B cell (primary cell): ENCODE measurements around the gene MIS18A. TPM values are rescaled to one million over a fixed set of nuclear protein-coding genes. Genes with fewer than 3 reads are reported as not detected.

ENCODE experiments used
- ATAC-seq: fragments of 200-7000 bp; cut with Tn5 transposase; one replicate; pipeline ENCODE4 v1.10.0; 2021; ENCODE audit warnings: low read depth, mild to moderate bottlenecking, moderate number of reproducible peaks, moderate library complexity
- CTCF ChIA-PET: fragments of 350-600 bp; sonication (Branson Sonifier 250); formaldehyde crosslinking; loops from one replicate; lab custom pipeline; 2021; ENCODE audit warnings: antibody characterized with exemption, inconsistent platforms; lab: Charles Lee
- POLR2A ChIA-PET: fragments of 350-600 bp; sonication (Branson Sonifier 250); formaldehyde crosslinking; loops from one replicate; lab custom pipeline; 2021; ENCODE audit warnings: antibody characterized with exemption; lab: Charles Lee
- DNase-seq: peaks from one replicate; pipeline ENCODE4 v3.0.0; 2013
- H2AFZ ChIP-seq: 2 replicates; pipeline ENCODE4 v1.6.1; 2012; ENCODE audit warnings: mild to moderate bottlenecking, low read depth, low read length; ENCODE audit not compliant: insufficient read depth, poor library complexity, severe bottlenecking
- H3K27ac ChIP-seq, 2 donors: 1 replicate in 1 of 2; 2 replicates in 1 of 2; pipeline ENCODE4 v1.5.1; 2012 to 2013; ENCODE audit warnings: low read length in 2 of 2, mild to moderate bottlenecking in 2 of 2, moderate library complexity in 1 of 2
- H3K27me3 ChIP-seq, 4 experiments: fragments of 200-600 bp in 1 of 4; sonication (generic) in 1 of 4; replicated peaks in 1 of 4; 1 replicate in 2 of 4; 2 replicates in 2 of 4; pipeline versions ENCODE4 v1.6.1 to v1.7.0; 2013 to 2016; ENCODE audit warnings: low read length in 3 of 4, mild to moderate bottlenecking in 2 of 4, mixed read lengths in 1 of 4, moderate library complexity in 1 of 4; ENCODE audit not compliant: insufficient read depth in 4 of 4, control insufficient read depth in 3 of 4; ENCODE audit errors: control extremely low read depth in 1 of 4
- H3K36me3 ChIP-seq, 2 experiments: replicated peaks in 1 of 2; 1 replicate in 1 of 2; 2 replicates in 1 of 2; pipeline versions ENCODE4 v1.6.1 to v1.7.1; 2013; ENCODE audit warnings: low read length in 1 of 2; ENCODE audit not compliant: insufficient read depth in 2 of 2, control insufficient read depth in 1 of 2; ENCODE audit errors: control extremely low read depth in 1 of 2, extremely low read depth in 1 of 2
- H3K4me1 ChIP-seq, 2 donors: fragments of 200-600 bp in 1 of 2; sonication (generic) in 1 of 2; 1 replicate in 1 of 2; 2 replicates in 1 of 2; pipeline versions ENCODE4 v1.5.1 to v1.6.1; 2013 to 2017; ENCODE audit warnings: low read length in 2 of 2; ENCODE audit not compliant: control insufficient read depth in 2 of 2, insufficient read depth in 2 of 2
- H3K4me2 ChIP-seq: replicated peaks from 2 replicates; pipeline ENCODE3; 2012; ENCODE audit warnings: mild to moderate bottlenecking, low read depth, low read length; ENCODE audit not compliant: poor library complexity, severe bottlenecking
- H3K4me3 ChIP-seq, 5 experiments: fragments of 200-600 bp in 1 of 5; sonication (generic) in 1 of 5; 1 replicate in 3 of 5; 2 replicates in 2 of 5; pipeline versions ENCODE4 v1.5.1 to v1.7.0; 2011 to 2016; ENCODE audit warnings: low read length in 4 of 5, mild to moderate bottlenecking in 4 of 5, low read depth in 2 of 5, control low read depth in 1 of 5, moderate library complexity in 1 of 5; ENCODE audit not compliant: insufficient read depth in 1 of 5; ENCODE audit errors: control extremely low read depth in 1 of 5, extremely low read depth in 1 of 5
- H3K79me2 ChIP-seq: fragments of 200-600 bp; sonication (generic); one replicate; pipeline ENCODE4 v1.6.0; 2016; ENCODE audit warnings: low read length; ENCODE audit not compliant: control insufficient read depth, insufficient read depth
- H3K9ac ChIP-seq: fragments of 200-600 bp; sonication (generic); 2 replicates; pipeline ENCODE4 v1.6.1; 2017; ENCODE audit warnings: mild to moderate bottlenecking, low read length, moderate library complexity
- H3K9me3 ChIP-seq, 3 donors: one replicate each; pipeline versions ENCODE4 v1.6.1 to v1.7.1; 2013; ENCODE audit warnings: low read length in 2 of 3; ENCODE audit not compliant: control insufficient read depth in 2 of 3, insufficient read depth in 1 of 3; ENCODE audit errors: control extremely low read depth in 1 of 3
- H4K20me1 ChIP-seq: 2 replicates; pipeline ENCODE4 v1.6.0; 2012; ENCODE audit warnings: mild to moderate bottlenecking, low read length; ENCODE audit not compliant: insufficient read depth, control insufficient read depth, poor library complexity, severe bottlenecking
- H3K27ac Mint-ChIP-seq: one replicate; pipeline ENCODE4 v1.8.0; 2021; ENCODE audit warnings: mixed read lengths
- H3K27me3 Mint-ChIP-seq: one replicate; pipeline ENCODE4 v1.8.0; 2021; ENCODE audit warnings: mixed read lengths
- H3K4me1 Mint-ChIP-seq: one replicate; pipeline ENCODE4 v1.8.0; 2021; ENCODE audit warnings: mixed read lengths
- H3K4me3 Mint-ChIP-seq: one replicate; pipeline ENCODE4 v1.8.0; 2021; ENCODE audit warnings: mixed read lengths
- H3K9me3 Mint-ChIP-seq: one replicate; pipeline ENCODE4 v1.8.0; 2022; ENCODE audit warnings: mixed read lengths; ENCODE audit not compliant: insufficient read depth
- EZH2 ChIP-seq: IDR thresholded peaks from 2 replicates; pipeline ENCODE4 v1.6.1; 2012; ENCODE audit warnings: borderline replicate concordance, low read depth, mild to moderate bottlenecking, moderate library complexity, low read length; ENCODE audit not compliant: insufficient read depth, poor library complexity, severe bottlenecking
- WGBS: methylation state at CpG from one replicate; pipeline ENCODE4 v1.1.5; 2013; ENCODE audit warnings: missing lambda C conversion rate; ENCODE audit not compliant: insufficient coverage; 5-methylcytosine and 5-hydroxymethylcytosine counted together
- intact Hi-C: fragments of 100-400 bp; cut with micrococcal nuclease; formaldehyde crosslinking; loops from one replicate; pipeline ENCODE4 v1.10.0; 2022
- polyA plus RNA-seq: library from polyadenylated mRNA; depleted of rRNA; stranded (reverse); fragments of >200 nt; gene quantifications from 2 replicates; pipeline ENCODE4 v1.2.3, GENCODE V29; 2012
- total RNA-seq, 2 donors: library from RNA; stranded (reverse); fragments of 120-200 nt in 1 of 2; gene quantifications; 1 replicate in 1 of 2; 2 replicates in 1 of 2; pipeline versions ENCODE4 v1.2.3 to v1.2.4, GENCODE V29; 2013 to 2022
- TF ChIP-seq, protein P1 (sequence below): fragments of 200-600 bp; IDR thresholded peaks from one replicate; pipeline ENCODE4 v1.8.0; 2022; ENCODE audit warnings: antibody characterized with exemption, mild to moderate bottlenecking

MIS18A gene
- total and polyA plus RNA-seq, 2 donors (not counting 1 experiment from before 2014, with no cell fraction given): 4.0 to 10.4 TPM

DNA sequence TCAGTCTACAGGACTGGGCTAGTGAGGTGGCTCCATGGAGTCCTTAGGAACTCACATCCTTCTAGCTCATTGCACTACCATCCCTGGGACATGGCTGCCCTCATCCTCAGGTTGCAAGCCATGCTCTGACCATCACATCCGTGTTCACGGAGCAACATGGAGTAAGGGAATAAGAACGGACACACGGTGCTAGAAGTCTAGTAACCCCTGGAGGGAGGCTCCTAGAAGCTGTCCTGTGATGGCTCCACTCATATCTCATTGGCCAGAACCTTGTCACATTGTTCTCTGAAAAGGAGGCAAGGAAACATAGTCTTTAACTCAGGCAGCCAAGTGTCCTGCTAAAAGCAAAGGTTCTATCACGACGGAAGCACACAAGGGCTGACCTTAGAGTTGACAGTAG, 23.7 kb upstream of the MIS18A start:
- CTCF ChIA-PET: no interaction called here
- H3K4me3 ChIP-seq: no peak overlapping the region
- no peak overlapping the region for H3K4me2 ChIP-seq
- no peak overlapping the region for H3K4me3 Mint-ChIP-seq
- no peak overlapping the region for H3K27ac Mint-ChIP-seq
- H3K4me1 ChIP-seq: no peaks in the 10 kb centered on the region
- TF ChIP-seq EZH2: no peak
- TF ChIP-seq, protein P1, sequence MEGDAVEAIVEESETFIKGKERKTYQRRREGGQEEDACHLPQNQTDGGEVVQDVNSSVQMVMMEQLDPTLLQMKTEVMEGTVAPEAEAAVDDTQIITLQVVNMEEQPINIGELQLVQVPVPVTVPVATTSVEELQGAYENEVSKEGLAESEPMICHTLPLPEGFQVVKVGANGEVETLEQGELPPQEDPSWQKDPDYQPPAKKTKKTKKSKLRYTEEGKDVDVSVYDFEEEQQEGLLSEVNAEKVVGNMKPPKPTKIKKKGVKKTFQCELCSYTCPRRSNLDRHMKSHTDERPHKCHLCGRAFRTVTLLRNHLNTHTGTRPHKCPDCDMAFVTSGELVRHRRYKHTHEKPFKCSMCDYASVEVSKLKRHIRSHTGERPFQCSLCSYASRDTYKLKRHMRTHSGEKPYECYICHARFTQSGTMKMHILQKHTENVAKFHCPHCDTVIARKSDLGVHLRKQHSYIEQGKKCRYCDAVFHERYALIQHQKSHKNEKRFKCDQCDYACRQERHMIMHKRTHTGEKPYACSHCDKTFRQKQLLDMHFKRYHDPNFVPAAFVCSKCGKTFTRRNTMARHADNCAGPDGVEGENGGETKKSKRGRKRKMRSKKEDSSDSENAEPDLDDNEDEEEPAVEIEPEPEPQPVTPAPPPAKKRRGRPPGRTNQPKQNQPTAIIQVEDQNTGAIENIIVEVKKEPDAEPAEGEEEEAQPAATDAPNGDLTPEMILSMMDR: no peak
- ATAC-seq (no peak), DNase-seq (no peak)
- POLR2A ChIA-PET: no interaction called here
- WGBS: 100% methylated on average over 4 of the region's 6 CpGs
- H3K9ac ChIP-seq: no peak overlapping the region
- no peaks in the 10 kb centered on the region for H3K9me3 Mint-ChIP-seq
- intact Hi-C loops: no loop called here
- H3K79me2 ChIP-seq: no peaks in the 10 kb centered on the region
- H3K27me3 Mint-ChIP-seq: no peaks in the 10 kb centered on the region
- H4K20me1 ChIP-seq: no peaks in the 10 kb centered on the region
- no peak overlapping the region for H3K27ac ChIP-seq
- no peaks in the 10 kb centered on the region for H3K4me1 Mint-ChIP-seq
- no peak overlapping the region for H2AFZ ChIP-seq
- H3K36me3 ChIP-seq: peaks cover 0 to 2% of the 10 kb centered on the region in 2 experiments
- no peaks in the 10 kb centered on the region for H3K9me3 ChIP-seq
- no peaks in the 10 kb centered on the region for H3K27me3 ChIP-seq

DNA sequence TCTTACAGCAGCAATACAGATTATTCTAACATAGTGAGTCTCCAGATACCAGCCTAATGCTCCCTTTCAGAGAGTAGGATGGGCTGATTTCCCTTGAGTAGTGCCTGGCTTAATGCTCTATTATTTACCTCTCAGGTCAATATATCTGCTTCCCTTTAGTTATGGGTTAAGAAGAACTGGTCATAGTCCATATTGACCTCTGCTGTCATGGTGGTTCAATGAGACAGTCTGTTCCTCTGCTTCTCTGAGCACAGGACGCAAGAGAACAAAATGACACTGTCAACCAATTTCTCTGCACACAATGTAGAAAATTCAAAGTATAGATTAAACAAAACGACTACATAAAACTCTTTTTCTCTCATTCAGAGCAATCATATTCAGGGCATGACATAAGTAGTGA, 22.7 kb upstream of the MIS18A start:
- Mint-ChIP-seq H3K27me3 (no peaks in the 10 kb centered on the region), H3K27ac (no peak overlapping the region), H3K4me3 (no peak overlapping the region), H3K4me1 (no peaks in the 10 kb centered on the region), H3K9me3 (no peaks in the 10 kb centered on the region)
- intact Hi-C loops: no loop called here
- H3K4me1 ChIP-seq: no peaks in the 10 kb centered on the region
- H3K79me2 ChIP-seq: no peaks in the 10 kb centered on the region
- no peaks in the 10 kb centered on the region for H3K27me3 ChIP-seq
- ChIA-PET POLR2A (no interaction called here), CTCF (no interaction called here)
- H3K4me3 ChIP-seq: no peak overlapping the region
- no peaks in the 10 kb centered on the region for H4K20me1 ChIP-seq
- TF ChIP-seq EZH2: no peak
- TF ChIP-seq, protein P1: no peak
- H3K4me2 ChIP-seq: no peak overlapping the region
- H3K36me3 ChIP-seq: no peaks in the 10 kb centered on the region
- ATAC-seq (no peak), DNase-seq (no peak)
- H3K9me3 ChIP-seq: no peaks in the 10 kb centered on the region
- no peak overlapping the region for H3K27ac ChIP-seq
- H3K9ac ChIP-seq: no peak overlapping the region
- no peak overlapping the region for H2AFZ ChIP-seq
- WGBS: no CpG with 5 or more reads among the region's 2 CpGs
